Neutrophil (primary cell): Measurements from ENCODE around the gene FAM89B.

Experiments used
- H3K27ac ChIP-seq: fragments of 200-600 bp; sonication (generic); 2 replicates; pipeline ENCODE4 v1.5.1; 2016; ENCODE audit warnings: mild to moderate bottlenecking, moderate library complexity
- H3K27me3 ChIP-seq: fragments of 200-600 bp; sonication (generic); 2 replicates; pipeline ENCODE4 v1.6.0; 2016; ENCODE audit warnings: mild to moderate bottlenecking
- H3K36me3 ChIP-seq: fragments of 200-600 bp; sonication (generic); 2 replicates; pipeline ENCODE4 v1.5.1; 2017
- H3K4me1 ChIP-seq, 2 experiments: fragments of 200-600 bp in 1 of 2; sonication (generic) in 1 of 2; 1 replicate in 1 of 2; 2 replicates in 1 of 2; pipeline versions ENCODE4 v1.5.1 to v1.6.1; 2013 to 2016; ENCODE audit warnings: low read depth in 1 of 2, low read length in 1 of 2, mild to moderate bottlenecking in 1 of 2, moderate library complexity in 1 of 2; ENCODE audit not compliant: control insufficient read depth in 1 of 2, insufficient read depth in 1 of 2
- H3K4me3 ChIP-seq, 2 experiments: fragments of 200-600 bp in 1 of 2; sonication (generic) in 1 of 2; 1 replicate in 1 of 2; 2 replicates in 1 of 2; pipeline ENCODE4 v1.5.1; 2013 to 2016; ENCODE audit warnings: low read depth in 1 of 2, low read length in 1 of 2, mild to moderate bottlenecking in 1 of 2, moderate library complexity in 1 of 2
- H3K9me3 ChIP-seq: fragments of 200-600 bp; sonication (generic); 2 replicates; pipeline ENCODE4 v1.5.1; 2016
- CTCF ChIP-seq: fragments of 200-600 bp; sonication (generic); IDR thresholded peaks from 2 replicates; pipeline ENCODE4 v1.5.1; 2016; ENCODE audit warnings: antibody characterized with exemption

The FAM89B gene

GRCh38 chr11:65599216-65599954, 27.0 kb downstream of the FAM89B start:
- Histone ChIP-seq H3K4me3 (no peak overlapping the region), H3K4me1 (no peaks in the 10 kb centered on the region), H3K9me3 (no peaks in the 10 kb centered on the region), H3K36me3 (peaks cover 97% of the 10 kb centered on the region), H3K27ac (no peak overlapping the region), H3K27me3 (no peaks in the 10 kb centered on the region)
- TF ChIP-seq CTCF, result no peak

GRCh38 chr11:65599955-65600246, 27.6 kb downstream of the FAM89B start:
- H3K9me3 ChIP-seq, result no peaks in the 10 kb centered on the region
- H3K36me3 ChIP-seq, result peaks cover 99% of the 10 kb centered on the region
- no peak overlapping the region for H3K27ac ChIP-seq
- H3K27me3 ChIP-seq, result no peaks in the 10 kb centered on the region
- no peaks in the 10 kb centered on the region for H3K4me1 ChIP-seq
- no peak for TF ChIP-seq CTCF
- no peak overlapping the region for H3K4me3 ChIP-seq

GRCh38 chr11:65604258-65604657, 31.9 kb downstream of the FAM89B start:
- no peak for TF ChIP-seq CTCF
- Histone ChIP-seq H3K4me3 (no peak overlapping the region), H3K36me3 (peaks cover 100% of the 10 kb centered on the region)

GRCh38 chr11:65606876-65607613, 34.7 kb downstream of the FAM89B start:
- no peaks in the 10 kb centered on the region for H3K9me3 ChIP-seq
- H3K4me3 ChIP-seq, result no peak overlapping the region
- no peak for TF ChIP-seq CTCF
- peaks cover 34 to 37% of the 10 kb centered on the region in 2 experiments for H3K4me1 ChIP-seq
- no peaks in the 10 kb centered on the region for H3K27me3 ChIP-seq
- H3K36me3 ChIP-seq, result peaks cover 87% of the 10 kb centered on the region
- H3K27ac ChIP-seq, result no peak overlapping the region

More at GRCh38 chr11:65604258-65604657, 31.9 kb downstream of the FAM89B start:
- Histone ChIP-seq H3K27ac (peak overlapping the region; percentile 46), H3K27me3 (no peaks in the 10 kb centered on the region), H3K4me1 (peaks cover 6 to 9% of the 10 kb centered on the region in 2 experiments), H3K9me3 (no peaks in the 10 kb centered on the region)

GRCh38 chr11:65607614-65608426, 35.5 kb downstream of the FAM89B start:
- no peaks in the 10 kb centered on the region for H3K9me3 ChIP-seq
- no peak overlapping the region for H3K4me3 ChIP-seq
- no peak for TF ChIP-seq CTCF
- no peak overlapping the region for H3K27ac ChIP-seq
- H3K27me3 ChIP-seq, result no peaks in the 10 kb centered on the region
- peaks cover 41 to 45% of the 10 kb centered on the region in 2 experiments for H3K4me1 ChIP-seq
- peaks cover 87% of the 10 kb centered on the region for H3K36me3 ChIP-seq
